HG03571 (cell line): Measurements from ENCODE around the gene SIRT2.
A peak's percentile ranks its signal among the peaks of the same experiment; 100 is the strongest.

ENCODE experiments used
- ATAC-seq: cut with Tn5 transposase; IDR thresholded peaks from one replicate; pipeline ENCODE4 v1.9.1; 2021; ENCODE audit not compliant: unreplicated experiment

SIRT2 gene

DNA sequence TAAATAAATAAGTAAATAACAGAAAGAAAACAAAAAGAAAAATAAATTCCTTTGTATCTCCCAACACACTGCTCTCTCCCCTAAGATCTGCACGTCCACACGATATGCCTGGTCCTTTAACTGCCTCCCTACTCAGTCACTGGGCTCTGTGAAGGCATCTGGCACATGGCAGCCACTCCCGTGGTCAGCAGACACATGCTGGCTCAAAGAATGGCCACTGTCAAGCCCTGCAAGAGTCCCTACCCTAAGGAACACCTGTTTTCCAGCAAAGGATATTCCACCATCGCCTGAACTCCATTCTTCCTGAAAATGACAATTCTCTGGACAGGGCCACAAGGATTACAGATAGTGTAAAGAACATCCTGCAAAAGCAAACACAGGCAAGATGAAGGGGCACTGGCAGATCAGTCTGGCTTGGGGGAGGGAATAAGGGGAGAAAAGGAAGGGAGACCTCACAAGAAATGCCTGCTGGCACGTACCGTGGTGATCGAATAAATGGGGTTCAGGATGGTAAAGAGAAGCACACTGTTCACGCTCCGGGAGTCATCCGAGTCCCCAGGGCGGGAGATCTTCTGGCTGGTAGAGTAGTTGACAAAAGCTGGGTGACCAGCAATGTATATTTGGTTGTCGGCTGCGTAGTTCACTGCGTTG is 53.9 kb downstream of the SIRT2 start:
- no peak for ATAC-seq

DNA sequence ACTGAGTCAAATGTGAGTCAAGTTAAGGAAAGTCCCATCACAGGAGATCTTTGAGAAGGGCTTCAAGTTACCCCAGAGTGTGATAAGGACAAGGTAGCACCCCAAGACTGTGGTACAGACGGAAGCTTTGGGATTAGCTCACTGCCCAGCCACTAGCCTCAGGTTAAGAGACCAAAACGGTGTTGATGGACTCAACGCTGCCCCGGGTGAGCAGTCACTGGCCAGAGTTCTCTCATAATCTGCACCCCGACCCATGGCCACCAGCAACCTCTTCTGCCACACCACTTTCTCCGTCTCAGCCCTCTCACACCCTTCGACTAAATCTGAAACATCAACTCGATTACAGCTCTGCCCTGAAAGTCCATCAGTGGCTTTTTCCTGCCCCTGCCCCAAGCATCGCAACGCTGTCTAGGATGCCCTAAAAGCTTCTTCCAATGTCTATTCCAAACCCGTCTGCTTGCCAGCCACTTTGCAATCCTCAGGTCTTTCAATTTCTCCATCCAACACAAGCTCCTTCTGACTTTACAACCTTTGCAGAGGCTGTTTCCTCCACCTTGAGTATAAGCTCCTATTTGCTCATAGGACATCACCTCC is 55.2 kb downstream of the SIRT2 start:
- ATAC-seq: no peak

DNA sequence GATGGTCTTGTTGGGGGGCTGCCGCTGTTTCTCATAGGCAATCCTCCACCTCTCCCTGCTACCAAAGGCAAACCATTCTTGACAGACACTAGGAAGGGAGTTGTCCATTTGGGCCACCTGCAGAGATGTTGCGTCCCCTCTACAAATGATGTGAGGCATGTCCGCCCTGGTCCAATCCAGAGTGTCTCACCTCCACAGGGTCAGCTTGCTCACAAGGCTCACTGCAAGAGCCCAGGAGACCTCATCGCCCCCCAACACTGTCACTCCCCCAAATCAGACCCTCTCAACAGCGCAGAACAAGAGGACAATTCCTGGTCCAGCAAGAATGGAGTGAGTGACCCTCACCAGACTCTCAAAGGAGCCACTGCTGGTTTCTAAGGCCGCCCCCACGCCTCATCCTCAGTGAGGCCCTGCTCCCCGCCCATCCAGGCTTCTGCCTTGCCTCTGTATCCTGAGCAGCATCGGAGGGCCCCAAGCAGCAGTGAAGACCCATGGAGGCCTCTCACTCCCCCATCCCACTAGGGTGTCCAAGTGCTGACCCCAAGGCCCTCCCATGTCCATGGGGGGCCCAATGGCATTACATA is 56.2 kb downstream of the SIRT2 start:
- no peak for ATAC-seq

DNA sequence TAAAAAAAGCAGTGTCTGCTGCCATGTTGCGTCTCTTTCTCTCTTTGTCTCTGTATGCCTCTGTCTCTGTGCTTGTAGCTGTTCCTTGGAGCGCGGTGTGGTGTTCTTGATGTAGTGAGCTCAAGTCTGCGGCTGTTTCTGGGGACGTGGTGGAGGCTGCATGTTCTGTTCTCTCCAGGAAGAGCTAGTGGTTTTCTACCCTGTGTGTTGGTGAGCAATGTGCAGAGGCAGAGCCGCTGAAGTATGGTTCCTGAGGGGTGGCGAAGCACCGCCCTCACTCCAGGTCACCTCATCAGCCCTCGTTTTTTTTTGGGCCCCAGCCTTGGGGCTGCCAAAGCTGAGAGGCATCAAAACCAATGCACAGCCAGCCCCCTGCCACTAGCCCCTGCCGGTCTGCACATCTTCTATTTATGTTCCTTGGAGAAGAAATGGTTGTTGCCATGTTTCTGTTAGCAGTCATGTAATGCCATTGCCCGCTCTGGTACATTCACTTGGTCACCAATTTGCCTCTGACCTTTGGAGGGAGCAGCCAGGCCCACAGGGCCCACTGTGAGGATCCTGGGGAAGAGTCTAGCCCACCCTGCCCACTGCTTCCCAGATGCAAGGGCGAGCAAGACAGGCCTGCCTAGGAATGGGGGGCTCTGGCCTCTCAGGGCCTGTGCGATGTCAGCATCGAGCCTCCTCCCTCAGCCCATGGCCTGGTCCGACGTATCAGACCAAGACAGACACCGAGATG is 56.8 kb downstream of the SIRT2 start:
- ATAC-seq: no peak

DNA sequence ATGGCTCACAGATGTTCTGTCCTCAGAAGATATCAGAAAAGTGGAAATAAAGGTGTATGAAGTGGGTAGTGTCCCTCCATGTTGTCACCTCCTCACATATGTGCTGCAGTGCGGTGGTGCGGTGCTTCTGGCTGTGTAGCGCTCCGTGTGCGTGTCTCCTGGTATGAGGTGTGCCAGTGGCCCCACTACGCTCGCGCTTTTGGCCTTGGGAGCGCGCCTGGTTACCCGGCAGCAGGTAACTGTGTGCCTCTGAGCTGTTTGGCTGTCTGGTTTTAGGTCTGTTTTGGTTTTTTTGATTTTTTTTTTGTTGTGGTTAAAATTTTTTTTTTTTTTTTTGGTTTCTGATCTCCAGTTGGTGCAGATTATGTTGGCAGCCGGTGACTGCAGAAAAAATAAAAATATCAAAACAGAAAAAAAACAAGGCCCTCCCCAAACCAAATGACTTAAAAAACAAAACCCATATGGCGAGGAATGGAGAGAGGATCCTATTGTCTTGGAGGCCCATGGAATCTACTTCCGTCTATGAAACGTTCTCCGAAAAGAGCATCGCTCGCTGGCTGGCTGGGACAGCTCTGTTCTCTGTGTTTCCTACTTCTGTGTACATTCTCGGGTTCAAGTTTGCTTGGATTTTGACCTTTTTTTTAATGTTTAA is 57.5 kb downstream of the SIRT2 start:
- no peak for ATAC-seq

DNA sequence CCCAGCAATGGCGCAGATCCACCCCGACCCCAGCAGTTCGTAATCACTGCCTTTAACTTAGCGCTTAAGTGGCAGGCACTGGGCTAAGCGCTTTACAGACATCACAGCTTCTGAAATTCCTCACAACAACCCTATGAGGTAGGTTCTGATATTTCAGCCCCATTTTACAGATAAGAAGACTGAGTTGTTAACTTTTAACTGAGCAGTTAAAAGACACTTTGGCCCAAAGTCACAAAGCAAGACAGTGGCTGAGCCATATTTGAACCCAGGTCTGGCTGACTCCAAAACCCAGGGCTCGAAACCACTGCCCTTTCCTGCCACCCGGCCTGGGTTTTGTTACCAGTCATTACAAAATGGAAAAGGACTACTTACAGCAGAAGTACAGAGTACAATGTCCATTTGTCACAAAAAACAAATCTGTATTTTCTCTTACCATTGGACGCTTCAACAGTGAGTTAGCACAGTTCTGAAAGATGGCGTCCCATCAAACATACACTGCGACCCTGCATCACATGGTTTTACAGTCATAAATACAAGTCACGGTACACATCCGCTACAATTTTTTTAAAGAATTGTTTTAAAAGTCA is 58.1 kb downstream of the SIRT2 start:
- ATAC-seq: no peak

DNA sequence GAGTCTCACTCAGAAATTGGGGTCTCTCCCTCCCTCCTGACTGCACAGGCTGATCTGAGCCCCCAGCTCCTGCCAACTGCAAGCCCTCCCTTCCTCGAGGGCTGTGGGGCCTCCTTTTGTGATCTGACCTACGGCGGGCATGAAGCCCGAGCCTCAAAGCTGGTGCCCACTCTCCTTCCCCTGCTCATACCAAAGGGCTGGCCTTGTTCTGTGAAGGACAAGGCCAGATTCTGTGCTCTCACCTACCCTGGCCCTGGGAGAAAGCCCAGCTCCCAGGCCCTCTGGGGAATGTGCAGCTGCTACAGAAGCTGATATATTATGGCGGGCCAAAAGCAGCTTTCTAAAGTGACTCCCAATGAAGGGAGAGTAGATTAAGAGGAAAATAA is 58.8 kb downstream of the SIRT2 start:
- no peak for ATAC-seq

DNA sequence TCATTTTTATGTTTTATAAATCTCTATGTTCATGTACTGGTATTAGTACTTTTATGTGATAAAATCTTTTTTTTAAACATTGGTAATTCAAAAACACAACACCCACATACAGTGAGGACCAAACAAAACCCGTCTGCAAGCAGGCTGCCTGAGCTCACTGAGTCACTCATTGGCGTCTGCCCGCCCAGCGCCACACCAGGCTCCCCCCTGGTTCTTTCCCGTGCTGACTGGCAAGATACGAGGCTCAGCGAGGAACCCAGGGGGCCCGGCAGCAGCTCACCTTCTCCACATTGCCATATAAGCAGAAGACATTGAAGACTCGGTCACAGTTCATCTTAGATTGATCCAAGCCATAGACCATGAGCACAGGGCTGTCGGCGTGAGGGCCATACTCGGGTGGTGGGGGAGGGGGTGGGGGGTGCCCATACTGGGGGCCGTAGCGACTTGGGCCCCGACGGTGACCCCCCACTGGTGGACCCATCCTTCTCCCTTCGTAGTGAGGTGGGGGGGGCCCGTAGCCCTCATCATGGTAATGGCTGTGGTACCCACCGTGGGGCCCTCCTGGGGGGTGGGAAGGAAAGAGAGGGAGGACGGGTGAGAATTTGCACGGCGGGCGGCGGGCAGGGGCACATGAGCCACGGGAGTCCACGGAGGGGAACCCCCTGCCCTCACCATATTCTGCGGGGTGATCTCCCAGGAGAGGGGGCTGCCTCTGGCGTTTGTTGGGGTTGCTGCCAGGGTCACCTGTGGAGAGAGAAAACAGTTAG is 59.4 kb downstream of the SIRT2 start:
- ATAC-seq: no peak

DNA sequence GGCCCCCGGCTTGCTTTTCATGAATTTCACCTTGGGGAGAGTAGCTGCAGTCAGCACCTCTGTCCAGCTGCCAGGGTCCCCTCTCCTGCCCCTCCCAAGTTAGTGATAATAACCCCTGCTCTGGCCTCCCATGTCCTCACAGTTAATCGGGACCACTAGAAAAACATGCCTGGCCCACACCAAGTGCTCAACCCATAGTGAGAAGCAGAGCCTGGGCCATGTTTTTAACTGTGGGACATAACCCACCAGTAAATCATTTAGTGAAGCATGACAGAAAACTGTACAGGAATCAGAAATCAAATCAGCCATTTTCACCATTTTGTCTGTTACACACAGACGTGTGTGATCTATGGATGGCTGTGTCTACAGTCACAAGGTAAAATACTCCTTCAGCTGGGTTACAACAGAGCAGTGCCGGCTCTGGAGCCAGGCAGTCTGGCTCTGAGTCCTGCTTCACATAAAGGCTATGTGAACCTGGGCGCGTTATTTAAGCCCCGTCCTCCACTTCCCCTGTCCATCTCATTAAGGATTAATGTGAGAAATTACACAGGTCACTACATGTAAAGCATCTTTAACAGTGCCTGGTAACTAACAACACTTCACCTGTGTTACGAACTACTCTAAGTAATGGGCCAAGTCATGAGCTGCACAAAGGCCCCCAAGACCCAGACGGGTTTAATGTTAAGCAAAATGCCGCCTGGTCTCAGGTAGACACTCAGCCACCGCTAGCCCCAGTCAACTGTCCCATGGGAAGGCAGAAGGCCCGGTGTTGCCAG is 60.2 kb downstream of the SIRT2 start:
- no peak for ATAC-seq

DNA sequence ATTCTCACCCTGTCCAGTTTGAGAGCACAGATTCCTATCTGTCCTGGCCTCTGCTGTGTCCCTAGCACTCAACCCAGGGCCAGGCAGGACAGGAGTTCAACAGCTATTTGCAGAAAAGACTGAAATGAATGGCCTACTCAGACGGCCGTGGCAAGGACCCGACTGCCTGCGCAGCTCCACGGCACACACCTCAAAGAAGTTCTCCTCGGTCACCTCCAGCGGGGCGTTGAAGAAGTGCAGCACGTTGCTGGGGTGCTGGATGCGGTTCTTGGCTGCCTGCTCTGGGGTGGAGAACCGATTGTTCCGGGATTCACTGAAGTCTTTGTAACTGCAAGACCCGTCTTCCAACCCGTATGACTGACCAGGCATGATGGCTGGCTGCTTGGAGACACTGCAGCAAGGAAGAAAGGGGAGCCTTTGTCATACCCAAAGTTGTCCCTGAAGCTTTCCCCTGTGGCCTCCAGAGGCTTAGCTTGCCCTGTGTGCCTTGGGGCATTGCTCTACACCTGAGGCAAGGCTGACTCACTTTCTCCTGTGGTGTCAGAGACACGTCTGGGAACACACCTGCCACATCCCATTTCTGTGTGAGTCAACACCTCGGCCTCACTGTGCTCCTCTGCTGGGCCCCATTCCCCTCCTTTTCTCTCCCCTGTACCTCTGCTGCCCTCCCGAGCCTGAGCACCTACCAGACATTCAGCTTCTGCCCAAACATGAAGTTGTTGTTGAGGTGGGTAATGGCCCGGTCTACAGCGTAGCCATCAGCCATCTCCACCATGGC is 61.0 kb downstream of the SIRT2 start:
- ATAC-seq: no peak

DNA sequence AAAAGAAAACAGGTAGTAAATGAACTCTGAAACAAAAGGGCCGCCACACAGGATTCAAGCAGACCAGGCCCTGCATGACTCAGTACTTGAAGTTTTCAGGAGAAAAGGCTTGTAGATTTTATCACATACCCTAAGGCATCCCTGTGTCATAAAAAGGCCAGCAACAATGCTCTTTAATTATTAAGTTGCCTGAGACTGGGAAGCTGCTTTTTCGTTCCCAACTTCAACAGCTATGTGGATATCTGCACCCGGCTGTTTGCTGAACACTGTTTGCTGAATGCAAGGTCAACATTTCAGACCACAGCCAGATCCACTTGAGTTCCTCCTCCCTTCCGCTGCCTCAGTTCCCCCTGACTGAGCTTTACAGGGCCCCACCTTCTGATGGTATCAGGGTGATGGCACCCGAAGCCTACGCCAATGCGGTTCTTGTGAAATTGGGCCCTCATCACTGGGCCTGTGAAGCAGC is 61.7 kb downstream of the SIRT2 start:
- ATAC-seq: no peak

DNA sequence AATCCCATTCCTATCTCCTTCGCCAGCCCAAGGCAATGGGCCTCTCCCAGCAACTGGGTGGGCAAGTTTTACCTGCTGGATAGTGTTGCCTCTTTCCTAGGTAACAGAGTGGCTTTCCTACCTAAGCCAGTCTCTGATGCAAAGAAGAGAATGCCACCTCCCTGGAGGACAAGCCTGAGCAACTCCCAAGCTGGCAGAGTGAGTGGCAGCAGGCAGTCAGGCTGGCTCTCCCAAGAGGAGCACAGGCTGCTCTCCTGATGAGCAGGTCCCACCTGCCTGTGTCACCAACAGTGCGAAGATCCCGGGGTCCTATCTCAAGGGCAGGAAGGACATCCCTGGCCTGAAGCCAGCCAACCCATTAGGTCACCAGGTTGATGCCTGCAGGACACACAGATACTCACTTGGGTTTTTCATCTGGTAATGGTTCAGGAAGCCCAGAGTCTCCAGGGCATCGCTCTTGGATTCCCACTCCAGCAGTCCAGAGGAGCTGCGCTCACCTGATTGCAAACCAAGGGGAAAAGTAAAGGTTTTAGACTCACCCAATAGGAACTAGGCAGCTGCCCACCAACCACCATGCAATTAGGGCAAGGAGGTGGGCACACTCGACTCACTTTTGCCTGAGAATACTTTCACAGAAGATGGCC is 62.3 kb downstream of the SIRT2 start:
- ATAC-seq: no peak

DNA sequence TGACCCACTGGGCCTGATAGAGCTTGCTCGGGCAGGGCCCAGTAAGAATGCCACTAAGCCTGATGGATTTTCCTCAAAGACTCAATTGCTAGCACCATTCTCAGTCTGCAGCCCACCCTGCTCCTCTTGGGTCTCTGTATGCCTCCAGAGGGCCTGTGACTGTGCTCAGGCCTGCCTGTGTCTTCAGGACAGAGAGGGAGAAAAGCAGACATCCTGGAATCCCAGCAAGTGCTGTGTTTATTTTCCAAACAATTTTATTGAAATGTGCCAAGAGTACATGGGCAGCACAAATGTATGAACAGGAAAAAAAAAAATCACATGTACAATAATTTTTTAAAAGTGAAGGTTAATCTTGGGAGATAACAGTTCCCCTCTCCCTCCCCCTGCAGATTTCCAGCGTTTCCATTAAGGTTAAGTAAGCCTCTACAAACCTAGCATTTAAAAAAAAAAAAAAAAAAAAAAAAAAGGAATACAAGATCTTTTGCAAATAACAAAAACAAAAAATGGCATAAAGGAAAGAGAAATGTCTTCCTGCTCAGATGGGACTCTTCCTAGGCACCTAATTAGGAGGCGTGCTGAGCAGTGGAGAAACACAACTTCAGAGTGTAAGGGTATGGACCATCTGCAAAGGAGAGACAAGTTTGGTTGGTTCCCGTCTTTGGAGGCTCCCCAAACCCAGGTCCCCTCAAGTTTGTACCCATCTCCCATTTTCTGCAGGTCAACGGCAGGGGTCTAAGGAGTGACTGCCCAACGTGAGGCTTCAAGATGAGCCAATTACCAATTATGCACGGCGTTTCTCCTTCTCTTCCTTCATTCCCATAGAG is 63.0 kb downstream of the SIRT2 start:
- no peak for ATAC-seq

DNA sequence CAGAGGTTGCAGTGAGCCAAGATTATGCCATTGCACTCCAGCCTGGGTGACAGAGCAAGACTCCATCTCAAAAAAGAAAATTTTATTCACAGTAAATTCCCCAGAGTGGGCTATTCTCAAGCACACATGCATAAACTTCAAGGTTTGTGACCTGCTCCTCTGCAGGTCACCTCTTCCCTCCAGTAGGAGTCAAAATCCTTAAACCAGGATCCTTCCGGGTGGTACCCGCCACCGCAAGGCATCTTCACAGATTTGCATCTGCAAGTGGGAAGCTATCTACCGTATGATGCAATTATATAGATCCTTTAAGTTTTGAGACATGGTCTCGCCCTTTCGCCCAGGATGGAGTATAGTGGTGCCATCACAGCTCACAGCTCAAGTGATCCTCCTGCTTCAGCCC is 64.8 kb downstream of the SIRT2 start:
- ATAC-seq: no peak

DNA sequence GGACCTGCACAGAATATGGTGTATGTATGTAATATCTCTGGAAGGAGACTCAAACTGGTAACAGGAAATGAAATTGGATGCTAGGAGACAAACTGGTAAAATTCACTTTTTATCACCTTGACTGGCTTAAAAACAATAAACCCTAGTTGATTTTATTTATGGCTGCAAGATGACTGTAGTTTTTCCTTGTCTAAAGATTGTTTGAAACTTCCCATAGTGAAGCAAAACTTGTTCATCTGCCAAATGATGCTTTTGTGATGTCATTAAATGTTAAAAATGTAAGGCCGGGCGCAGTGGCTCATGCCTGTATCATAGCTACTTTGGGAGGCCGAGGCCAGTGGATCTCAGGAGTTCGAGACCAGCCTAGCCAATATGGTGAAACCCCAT is 65.3 kb downstream of the SIRT2 start:
- no peak for ATAC-seq

DNA sequence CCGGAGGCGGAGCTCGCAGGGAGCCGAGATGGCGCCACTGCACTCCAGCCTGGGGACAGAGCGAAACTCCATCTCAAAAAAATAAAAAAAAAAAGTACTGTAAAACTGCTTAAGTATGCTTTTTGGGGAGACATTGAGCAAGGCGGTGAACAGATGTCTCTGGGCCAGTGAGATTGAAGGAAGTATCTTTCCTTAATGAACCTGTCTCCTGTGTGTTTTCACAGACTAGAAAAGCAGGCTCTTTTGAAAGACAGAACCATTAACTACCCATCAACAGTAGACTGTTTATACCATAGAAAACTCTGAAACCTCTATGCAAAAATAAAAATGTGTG is 66.4 kb downstream of the SIRT2 start:
- no peak for ATAC-seq

DNA sequence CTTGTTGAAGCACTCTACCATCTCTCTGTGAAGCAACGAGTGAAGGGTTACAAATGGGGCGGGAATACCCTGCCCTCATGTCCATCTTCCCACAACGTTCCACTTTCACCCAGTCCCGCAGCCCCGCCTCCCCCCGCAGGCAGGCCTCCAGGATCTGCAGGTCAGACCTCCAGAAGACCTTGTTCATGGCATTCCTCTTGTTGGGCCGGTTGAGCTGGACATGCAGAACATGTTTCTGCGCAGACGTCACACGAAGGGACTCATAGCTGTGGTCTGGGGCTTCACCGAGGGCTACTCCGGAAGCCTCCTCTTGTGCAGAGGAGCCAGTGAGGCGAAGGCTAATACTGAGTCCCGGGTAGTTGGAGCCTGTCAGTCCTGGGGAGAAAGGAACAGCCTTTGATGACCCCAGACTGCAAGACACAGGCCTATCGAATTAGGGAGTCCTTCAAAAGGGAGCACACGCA is 68.2 kb downstream of the SIRT2 start:
- peak; percentile 40 for ATAC-seq
